Stimulated activated effector memory CD8-positive, alpha-beta T cell treated with anti-CD3 and anti-CD28 coated beads, Interleukin-12 subunit alpha, Interleukin-12 subunit beta, amount 100 ng/mL, for 72 hours (primary cell): ENCODE data around the gene HINT3.
"Not testable (repeated sequence)": the region's sequence is repeated elsewhere in the genome, so short reads cannot be mapped to it uniquely, and the experiment has no call there.

Experiments
- ATAC-seq: fragments of 150-1000 bp; cut with Tn5 transposase; 2 replicates; pipeline ENCODE4 v1.10.0; 2021
- DNase-seq, 2 donors: peaks; one replicate each; pipeline ENCODE4 v3.0.0; 2021 to 2022; ENCODE audit warnings: low spot score in 2 of 2
- H3K27ac Mint-ChIP-seq: one replicate; pipeline ENCODE4 v1.8.0; 2022; ENCODE audit warnings: mild to moderate bottlenecking, mixed read lengths
- H3K36me3 Mint-ChIP-seq: one replicate; pipeline ENCODE4 v1.8.0; 2022; ENCODE audit warnings: mild to moderate bottlenecking, mixed read lengths
- H3K4me1 Mint-ChIP-seq: one replicate; pipeline ENCODE4 v1.8.0; 2022; ENCODE audit warnings: mixed read lengths
- H3K4me3 Mint-ChIP-seq: one replicate; pipeline ENCODE4 v1.8.0; 2022; ENCODE audit warnings: mild to moderate bottlenecking, mixed read lengths
- H3K9me3 Mint-ChIP-seq: one replicate; pipeline ENCODE4 v1.8.0; 2022; ENCODE audit warnings: mixed read lengths

The HINT3 gene

DNA sequence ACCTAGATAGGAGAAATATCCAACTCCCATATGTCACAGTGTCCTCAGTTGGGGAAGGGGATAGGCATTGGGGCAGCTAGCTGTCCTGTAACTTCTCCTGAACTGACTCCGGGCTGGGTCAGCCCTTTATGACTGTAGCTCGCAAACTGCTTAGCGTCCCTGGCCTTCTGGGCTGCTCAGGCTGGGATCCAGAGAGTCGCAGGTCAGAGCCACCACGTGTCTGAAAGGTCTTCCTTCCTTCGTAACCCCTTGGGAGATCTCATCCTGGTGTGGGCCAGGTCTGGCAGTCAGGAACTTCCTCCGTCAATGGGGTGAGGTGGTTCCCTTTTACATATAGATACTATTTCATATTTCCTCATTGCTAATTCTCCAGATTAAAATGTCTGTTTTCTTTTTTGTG is 28.8 kb upstream of the HINT3 start:
- Mint-ChIP-seq H3K4me3 (no peak overlapping the region), H3K9me3 (peaks cover 3% of the 10 kb centered on the region), H3K27ac (peak overlapping the region; percentile 26), H3K4me1 (peaks cover 20% of the 10 kb centered on the region), H3K36me3 (peaks cover 68% of the 10 kb centered on the region)
- DNase-seq (no peak), ATAC-seq (no peak)

DNA sequence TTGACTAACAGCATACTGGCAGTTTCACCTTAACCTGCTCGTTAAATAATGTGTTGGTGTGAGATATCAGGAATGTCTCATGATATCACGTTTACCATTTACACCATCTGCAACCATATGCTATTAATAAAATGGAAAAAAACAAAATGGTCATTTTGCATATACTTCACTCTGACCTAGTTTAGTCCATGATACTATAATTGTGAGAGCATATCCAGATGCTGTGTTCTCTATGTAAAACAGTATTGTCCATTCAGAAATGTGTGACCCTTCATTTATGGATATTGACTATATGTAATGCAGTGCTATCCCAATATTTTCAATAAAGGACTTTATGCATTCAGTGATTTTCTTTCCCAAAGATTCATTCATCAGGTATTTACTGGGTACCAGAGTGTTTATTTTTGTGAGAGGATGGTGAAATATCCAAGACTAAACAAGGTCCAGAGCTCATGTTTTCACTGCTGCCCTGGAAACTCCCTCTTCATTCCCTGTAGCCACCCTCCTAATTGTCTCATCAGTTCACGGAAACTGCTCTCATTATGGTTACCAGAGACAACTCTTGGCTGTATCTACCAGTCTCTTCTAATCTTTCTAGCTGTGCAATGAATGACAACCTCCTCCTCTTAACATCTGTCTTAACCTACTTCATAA is 25.7 kb upstream of the HINT3 start:
- peaks cover 3% of the 10 kb centered on the region for H3K9me3 Mint-ChIP-seq
- ATAC-seq (no peak), DNase-seq (no peak)
- peaks cover 40% of the 10 kb centered on the region for H3K36me3 Mint-ChIP-seq
- H3K4me1 Mint-ChIP-seq = peaks cover 15% of the 10 kb centered on the region
- no peak overlapping the region for H3K4me3 Mint-ChIP-seq
- H3K27ac Mint-ChIP-seq = peak overlapping the region; percentile 84

DNA sequence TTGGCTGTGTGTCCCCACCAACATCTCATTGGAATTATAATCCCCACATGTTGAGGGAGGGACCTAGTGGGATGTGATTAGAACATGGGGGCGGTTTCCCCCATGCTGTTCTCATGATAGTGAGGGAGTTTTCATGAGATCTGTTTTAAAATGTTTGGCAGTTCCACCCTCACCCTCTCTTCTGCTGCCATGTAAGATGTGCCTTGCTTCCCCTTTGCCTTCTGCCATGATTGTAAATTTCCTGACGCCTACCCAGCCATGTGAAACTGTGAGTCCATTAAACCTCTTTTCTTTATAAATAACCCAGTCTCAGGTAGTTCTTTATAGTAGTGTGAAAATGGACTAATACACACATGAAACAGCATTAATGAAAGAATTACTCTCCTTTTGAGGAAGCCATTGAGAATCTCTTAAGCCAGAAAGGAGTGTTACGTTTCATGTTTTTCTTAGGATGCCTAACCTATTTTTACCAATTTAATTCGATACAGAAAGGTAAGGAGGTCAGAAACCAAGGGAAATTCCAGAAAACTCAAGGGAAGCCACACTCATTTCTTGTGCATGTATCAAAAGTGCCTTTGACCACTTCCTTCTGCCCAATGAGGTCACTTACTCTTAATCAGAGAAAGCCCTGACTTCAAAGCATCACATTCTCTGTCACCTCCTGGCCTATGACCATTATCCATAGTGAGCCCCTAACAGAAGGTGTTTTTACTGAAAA is 24.7 kb upstream of the HINT3 start:
- H3K36me3 Mint-ChIP-seq = peaks cover 30% of the 10 kb centered on the region
- peak; percentile 95 for ATAC-seq

DNA sequence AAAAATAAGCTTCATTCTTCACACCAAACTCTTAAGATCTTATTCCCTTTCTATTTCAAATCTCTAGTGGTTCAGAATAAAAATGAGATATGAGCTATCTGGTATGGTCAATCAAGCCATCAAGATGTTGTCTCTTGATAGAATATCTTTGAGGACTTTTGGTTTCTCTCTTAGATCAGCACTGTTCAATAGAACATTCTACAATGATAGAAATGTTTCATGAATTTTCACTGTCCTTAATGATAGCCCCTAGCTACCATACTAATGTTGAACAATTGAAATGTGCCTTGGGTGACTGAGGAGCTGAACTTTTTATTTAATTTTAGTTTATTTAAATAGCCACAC is 24.1 kb upstream of the HINT3 start:
- peak overlapping the region; percentile 84 for H3K27ac Mint-ChIP-seq
- ATAC-seq (peak; percentile 51), DNase-seq (no peak)
- H3K36me3 Mint-ChIP-seq = peaks cover 25% of the 10 kb centered on the region
- H3K4me3 Mint-ChIP-seq = no peak overlapping the region
- peaks cover 15% of the 10 kb centered on the region for H3K4me1 Mint-ChIP-seq
- peaks cover 3% of the 10 kb centered on the region for H3K9me3 Mint-ChIP-seq

More for the DNA sequence above, 24.7 kb upstream of the HINT3 start:
- no peak for DNase-seq
- peaks cover 3% of the 10 kb centered on the region for H3K9me3 Mint-ChIP-seq
- peak overlapping the region; percentile 84 for H3K27ac Mint-ChIP-seq
- H3K4me1 Mint-ChIP-seq = peaks cover 15% of the 10 kb centered on the region
- no peak overlapping the region for H3K4me3 Mint-ChIP-seq

DNA sequence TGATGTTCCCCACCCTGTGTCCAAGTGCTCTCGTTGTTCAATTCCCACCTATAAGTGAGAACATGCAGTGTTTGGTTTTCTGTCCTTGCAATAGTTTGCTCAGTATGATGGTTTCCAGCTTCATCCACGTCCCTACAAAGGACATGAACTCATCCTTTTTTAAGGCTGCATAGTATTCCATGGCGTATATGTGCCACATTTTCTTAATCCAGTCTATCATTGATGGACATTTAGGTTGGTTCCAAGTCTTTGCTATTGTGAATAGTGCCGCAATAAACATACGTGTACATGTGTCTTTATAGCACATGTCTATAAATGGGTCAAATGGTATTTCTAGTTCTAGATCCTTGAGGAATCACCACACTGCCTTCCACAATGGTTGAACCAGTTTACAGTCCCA is 21.1 kb upstream of the HINT3 start:
- not testable (repeated sequence) for H3K4me3 Mint-ChIP-seq, H3K27ac Mint-ChIP-seq, DNase-seq

DNA sequence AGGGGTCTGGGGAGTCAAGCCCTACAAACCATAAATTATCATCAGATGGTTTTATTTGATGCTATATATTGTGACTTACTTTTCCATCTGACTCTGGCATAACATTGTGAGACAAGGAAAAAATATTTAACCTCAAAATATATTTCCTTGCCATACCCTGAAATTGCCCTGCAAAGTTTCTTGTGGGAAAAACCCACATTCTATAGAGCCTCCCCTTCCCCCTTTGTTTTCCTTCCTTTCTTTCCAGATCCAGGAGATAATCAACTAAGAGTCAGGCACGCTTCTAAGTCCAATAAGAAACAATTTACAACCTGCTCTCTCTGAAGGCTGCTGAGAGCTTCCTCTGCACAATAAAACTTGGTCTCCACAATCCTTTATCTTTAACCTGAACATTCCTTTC is 17.5 kb upstream of the HINT3 start:
- no peak overlapping the region for H3K4me3 Mint-ChIP-seq
- ATAC-seq (no peak), DNase-seq (no peak)
- H3K9me3 Mint-ChIP-seq = no peaks in the 10 kb centered on the region
- peaks cover 8% of the 10 kb centered on the region for H3K4me1 Mint-ChIP-seq
- no peaks in the 10 kb centered on the region for H3K36me3 Mint-ChIP-seq
- H3K27ac Mint-ChIP-seq = no peak overlapping the region

More for the DNA sequence above, 21.1 kb upstream of the HINT3 start:
- H3K9me3 Mint-ChIP-seq, H3K36me3 Mint-ChIP-seq, ATAC-seq: not testable (repeated sequence)
- peaks cover 23% of the 10 kb centered on the region for H3K4me1 Mint-ChIP-seq

DNA sequence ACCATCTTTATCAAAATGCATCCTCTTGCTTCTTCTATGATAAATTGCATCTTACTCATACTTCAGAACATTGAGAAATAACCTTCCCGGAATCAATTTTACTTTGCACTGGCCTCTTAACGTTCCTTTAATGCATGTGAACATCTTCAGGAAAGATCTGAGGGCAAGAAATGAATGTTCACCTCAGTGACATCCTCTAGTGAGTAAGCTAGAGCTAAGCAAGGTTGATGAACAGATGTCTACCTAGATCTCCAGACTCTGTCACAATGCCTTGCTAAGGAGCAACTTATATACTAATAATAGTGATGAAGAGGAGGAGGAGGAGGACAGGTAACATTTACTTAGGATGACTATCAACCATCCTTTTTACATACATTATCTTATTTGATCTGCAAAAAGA is 16.8 kb upstream of the HINT3 start:
- H3K9me3 Mint-ChIP-seq = no peaks in the 10 kb centered on the region
- no peak for DNase-seq
- peaks cover 8% of the 10 kb centered on the region for H3K4me1 Mint-ChIP-seq
- ATAC-seq = peak; percentile 94
- no peaks in the 10 kb centered on the region for H3K36me3 Mint-ChIP-seq
- no peak overlapping the region for H3K4me3 Mint-ChIP-seq
- no peak overlapping the region for H3K27ac Mint-ChIP-seq

DNA sequence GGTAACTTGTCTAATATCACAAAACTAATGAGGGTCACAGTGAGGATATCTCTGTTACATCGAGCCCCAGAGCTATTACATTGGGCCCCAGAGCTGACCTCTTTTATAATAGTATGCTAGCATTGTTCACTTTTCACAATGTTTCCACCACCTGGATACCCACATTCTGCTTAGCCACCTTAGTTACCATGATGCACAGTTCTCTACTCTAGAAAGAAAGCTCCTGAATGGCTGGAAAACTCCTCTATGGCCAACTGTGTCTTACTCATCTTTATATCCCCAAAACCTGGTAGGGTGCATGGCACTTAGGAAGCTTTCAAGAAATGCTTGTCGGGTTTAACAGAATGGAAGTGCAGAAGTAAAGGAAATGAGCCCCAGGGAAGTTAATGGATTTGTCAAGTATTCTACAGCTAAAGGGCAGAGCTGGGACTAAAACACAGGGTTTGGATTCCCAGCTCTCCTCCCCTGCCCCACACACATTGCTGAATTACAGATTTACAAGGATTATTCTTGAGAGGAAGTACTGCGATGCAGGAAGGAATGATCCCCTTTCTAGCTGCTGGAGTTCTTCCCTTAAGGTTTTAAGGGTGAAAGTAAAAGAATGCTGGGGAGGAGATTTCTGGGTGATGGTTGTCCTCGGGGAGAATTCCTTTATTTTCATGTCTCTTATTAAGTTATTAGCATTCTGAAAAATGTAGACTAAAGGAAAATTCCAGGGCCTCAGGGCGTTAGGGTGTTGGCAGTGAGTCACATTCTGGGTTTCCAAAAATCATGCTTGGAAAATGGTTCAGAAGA is 16.1 kb upstream of the HINT3 start:
- no peaks in the 10 kb centered on the region for H3K36me3 Mint-ChIP-seq
- H3K27ac Mint-ChIP-seq = no peak overlapping the region
- no peak for DNase-seq
- H3K4me1 Mint-ChIP-seq = peaks cover 8% of the 10 kb centered on the region
- no peak for ATAC-seq
- H3K9me3 Mint-ChIP-seq = no peaks in the 10 kb centered on the region
- no peak overlapping the region for H3K4me3 Mint-ChIP-seq

DNA sequence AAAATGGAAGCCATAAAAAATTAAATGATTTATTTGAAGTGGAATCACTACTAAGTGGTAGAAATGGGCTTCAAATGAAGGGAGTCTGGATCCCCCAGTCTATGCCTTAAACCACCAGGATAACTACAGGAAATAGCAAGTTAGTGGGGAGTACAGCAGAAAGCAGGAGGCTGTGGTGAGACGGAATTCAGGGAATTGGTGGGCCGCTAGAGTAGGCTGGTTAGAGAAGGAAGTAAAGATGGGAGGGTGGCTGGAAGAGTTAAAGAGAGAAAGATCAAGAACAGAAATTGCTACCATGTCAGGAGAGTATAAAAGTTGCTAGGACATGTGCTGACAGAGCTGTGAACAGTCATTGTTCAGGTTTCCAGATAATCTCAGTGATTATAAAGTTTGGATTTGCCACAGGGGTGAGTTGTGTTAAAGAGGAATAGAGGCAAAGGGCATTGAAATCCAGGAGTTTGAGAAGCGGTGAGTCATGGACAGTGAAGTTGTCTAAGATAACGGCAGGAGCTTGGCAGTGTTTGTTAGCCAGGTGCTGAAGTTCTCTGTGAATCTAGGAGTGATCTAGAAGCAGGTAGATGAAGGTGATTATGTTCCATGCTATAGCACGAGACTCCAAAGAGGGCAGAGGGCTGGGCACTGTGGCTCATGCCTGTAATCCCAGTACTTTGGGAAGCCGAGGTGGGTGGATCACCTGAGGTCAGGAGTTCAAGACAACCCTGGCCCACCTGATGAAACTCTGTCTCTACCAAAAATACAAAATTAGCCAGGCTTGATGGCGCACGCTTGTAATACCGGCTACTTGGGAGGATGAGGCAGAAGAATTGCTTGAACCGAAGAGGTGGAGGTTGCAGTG is 13.7 kb upstream of the HINT3 start:
- Mint-ChIP-seq H3K27ac (no peak overlapping the region), H3K36me3 (no peaks in the 10 kb centered on the region), H3K4me1 (peaks cover 8% of the 10 kb centered on the region), H3K9me3 (no peaks in the 10 kb centered on the region), H3K4me3 (no peak overlapping the region)
- ATAC-seq (no peak), DNase-seq (no peak)

DNA sequence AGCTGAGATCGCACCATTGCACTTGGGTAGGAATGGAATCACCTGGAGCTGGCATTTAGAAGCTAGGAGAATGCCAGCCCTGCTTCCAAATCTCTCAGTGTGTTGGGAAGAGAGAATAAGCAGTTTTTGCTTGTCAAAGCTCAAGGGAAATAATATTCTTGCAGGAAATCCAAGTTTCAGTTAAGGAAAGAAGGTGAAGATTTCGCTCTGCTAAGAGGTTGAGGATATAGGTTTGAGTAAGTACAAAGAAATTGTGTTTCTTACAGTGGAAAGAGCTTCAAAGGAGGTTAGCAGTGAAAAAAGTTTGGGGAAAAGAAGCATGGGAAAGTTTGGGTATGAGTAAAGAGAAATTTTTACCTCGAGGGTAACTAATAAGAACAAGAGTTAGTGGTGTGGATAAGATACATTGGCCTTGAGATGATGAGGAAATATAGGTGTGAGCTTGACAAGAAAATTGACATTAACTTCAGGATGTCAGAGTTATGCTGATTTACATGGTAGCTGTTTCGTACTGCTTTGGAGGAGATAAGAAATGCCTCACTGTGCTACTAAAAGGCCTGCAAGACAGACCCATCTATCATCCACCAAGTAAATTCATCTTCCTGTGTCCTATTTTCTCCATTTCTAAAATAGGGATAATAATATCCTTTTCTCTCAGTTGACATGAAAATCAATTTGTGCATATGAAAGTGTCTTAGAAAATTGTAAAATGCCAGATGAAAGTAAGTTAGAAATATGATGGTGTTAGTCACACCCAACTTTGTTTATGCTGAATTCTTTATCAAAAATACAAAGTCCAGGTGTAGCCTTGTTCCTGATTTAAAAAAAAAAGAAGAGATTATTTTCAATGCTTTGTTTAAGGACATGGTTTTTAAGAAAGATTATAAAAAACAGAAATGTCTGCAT is 12.8 kb upstream of the HINT3 start:
- H3K27ac Mint-ChIP-seq = no peak overlapping the region
- H3K9me3 Mint-ChIP-seq = no peaks in the 10 kb centered on the region
- peaks cover 8% of the 10 kb centered on the region for H3K4me1 Mint-ChIP-seq
- DNase-seq (no peak), ATAC-seq (no peak)
- no peaks in the 10 kb centered on the region for H3K36me3 Mint-ChIP-seq
- H3K4me3 Mint-ChIP-seq = no peak overlapping the region

DNA sequence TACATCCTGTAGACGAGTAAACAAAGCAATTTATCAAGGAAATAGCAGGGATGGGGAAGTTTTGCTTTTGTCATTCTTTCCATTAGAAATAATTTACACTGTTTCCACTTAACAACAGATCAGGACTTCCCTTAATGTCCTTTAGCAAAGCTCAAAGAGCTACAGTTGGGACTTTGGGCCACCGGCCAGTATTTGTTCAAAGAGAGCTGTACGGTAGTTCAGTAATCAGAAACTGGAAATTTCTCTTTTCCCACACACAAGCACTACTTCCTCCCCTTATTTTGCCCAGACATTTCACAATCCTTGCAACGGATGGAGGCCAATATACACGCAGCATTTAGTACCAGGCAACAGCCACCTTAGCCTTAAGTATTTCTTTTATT is 12.1 kb upstream of the HINT3 start:
- Mint-ChIP-seq H3K36me3 (no peaks in the 10 kb centered on the region), H3K9me3 (no peaks in the 10 kb centered on the region), H3K27ac (no peak overlapping the region), H3K4me1 (peaks cover 6% of the 10 kb centered on the region), H3K4me3 (no peak overlapping the region)
- ATAC-seq = no peak
- no peak for DNase-seq

DNA sequence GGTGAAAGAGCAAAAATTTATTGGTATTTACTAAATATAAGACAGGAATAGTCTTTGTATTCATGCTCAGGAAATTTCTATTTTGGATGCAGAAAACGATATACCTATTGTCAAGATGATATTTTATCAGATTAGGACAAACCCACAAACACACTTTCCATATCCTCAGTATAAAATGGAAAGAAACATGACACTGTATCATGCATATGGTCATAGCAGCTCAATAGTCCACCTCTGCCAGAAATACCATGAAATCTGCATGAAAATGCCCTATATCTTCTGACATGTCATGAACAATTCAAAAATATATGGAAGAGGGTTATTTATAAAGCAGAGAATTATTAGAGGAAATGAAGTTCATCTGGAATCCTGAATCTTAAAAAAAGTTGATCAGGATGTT is 11.7 kb upstream of the HINT3 start:
- no peak overlapping the region for H3K4me3 Mint-ChIP-seq
- peaks cover 1% of the 10 kb centered on the region for H3K4me1 Mint-ChIP-seq
- no peaks in the 10 kb centered on the region for H3K36me3 Mint-ChIP-seq
- ATAC-seq = no peak
- H3K27ac Mint-ChIP-seq = no peak overlapping the region
- no peaks in the 10 kb centered on the region for H3K9me3 Mint-ChIP-seq
- no peak for DNase-seq

DNA sequence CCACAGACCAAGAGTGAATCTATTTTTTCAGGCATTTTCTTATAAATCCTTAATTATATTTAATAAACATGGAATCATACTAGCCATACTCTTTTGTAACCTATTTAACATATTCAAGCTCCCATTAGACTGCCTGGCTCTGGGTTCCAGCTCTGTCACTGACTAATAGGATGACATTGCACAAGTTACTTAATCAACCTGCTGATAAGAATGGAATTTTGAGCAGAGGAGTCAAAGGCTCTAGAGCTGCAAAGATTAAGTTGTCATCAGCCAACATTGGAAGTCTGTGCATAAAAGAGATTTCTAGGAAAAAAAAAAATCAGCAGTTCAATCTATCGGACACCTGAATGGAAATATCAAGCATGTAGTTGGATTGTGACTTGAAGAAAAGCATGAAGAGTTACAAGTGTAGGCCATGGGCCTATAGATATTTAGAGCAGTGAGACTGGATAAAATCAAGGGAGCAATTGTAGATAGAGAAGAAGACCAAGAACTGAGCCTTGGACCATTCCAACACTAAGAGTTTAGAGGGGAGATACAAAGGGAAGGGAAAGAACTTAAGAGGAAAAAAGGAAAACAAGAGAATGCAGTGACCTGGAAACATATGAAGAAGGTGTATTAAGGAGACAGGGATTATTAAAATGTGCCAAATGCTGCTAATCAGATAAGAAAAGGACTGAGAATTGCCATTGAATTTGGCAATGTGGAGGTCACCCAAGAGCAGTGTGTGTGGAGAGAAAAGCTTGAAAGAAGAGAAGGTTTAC is 11.0 kb upstream of the HINT3 start:
- no peak for DNase-seq
- no peak overlapping the region for H3K4me3 Mint-ChIP-seq
- H3K36me3 Mint-ChIP-seq = no peaks in the 10 kb centered on the region
- H3K9me3 Mint-ChIP-seq = no peaks in the 10 kb centered on the region
- ATAC-seq = no peak
- no peak overlapping the region for H3K27ac Mint-ChIP-seq
- H3K4me1 Mint-ChIP-seq = no peaks in the 10 kb centered on the region

DNA sequence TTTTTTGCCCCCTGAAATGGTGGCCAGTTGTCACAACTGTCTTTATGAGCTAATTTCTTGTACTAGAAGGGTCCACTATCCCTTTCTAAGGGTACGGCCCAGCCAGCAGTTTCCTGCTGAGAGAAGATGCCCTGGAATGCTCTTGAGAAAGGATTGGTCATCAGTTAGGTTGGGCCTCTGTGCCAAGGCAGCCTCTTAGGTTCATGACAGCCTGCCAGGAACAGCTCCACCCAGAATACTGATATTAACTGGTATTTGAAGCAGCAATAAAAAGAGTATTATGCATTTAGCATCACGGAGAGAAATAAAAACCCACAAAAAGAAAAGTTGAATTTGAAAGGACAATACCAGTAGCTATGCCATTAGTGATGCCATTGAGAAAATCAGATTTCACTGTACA is 9.0 kb upstream of the HINT3 start:
- Mint-ChIP-seq H3K4me1 (no peaks in the 10 kb centered on the region), H3K9me3 (no peaks in the 10 kb centered on the region), H3K36me3 (no peaks in the 10 kb centered on the region), H3K4me3 (no peak overlapping the region), H3K27ac (no peak overlapping the region)
- ATAC-seq = no peak
- DNase-seq = no peak
